ENCODE data around the gene NRG3.
A peak's percentile ranks its signal among the peaks of the same experiment; 100 is the strongest.

The NRG3 gene

GRCh38 chr10:82092111-82092510 is 217.1 kb downstream of the NRG3 start:
- DNase-seq: no peak

GRCh38 chr10:82124713-82125112 is 249.7 kb downstream of the NRG3 start:
- no peak for DNase-seq

- DNase-seq: no peak
Measured at GRCh38 chr10:82128527-82128926, 253.5 kb downstream of the NRG3 start.

GRCh38 chr10:82136103-82136502 is 261.1 kb downstream of the NRG3 start:
- DNase-seq: no peak

GRCh38 chr10:82144153-82144552 is 269.2 kb downstream of the NRG3 start:
- no peak for DNase-seq

- no peak for DNase-seq
Measured at GRCh38 chr10:82148764-82149163, 273.8 kb downstream of the NRG3 start.

GRCh38 chr10:82149674-82150073 is 274.7 kb downstream of the NRG3 start:
- no peak for DNase-seq

- DNase-seq: no peak
Measured at GRCh38 chr10:82150123-82150900, 275.3 kb downstream of the NRG3 start.

GRCh38 chr10:82160307-82160706 is 285.3 kb downstream of the NRG3 start:
- DNase-seq: no peak

- no peak for DNase-seq
Measured at GRCh38 chr10:82161264-82161663, 286.3 kb downstream of the NRG3 start.

GRCh38 chr10:82162549-82163195 is 287.7 kb downstream of the NRG3 start:
- DNase-seq: no peak

GRCh38 chr10:82171899-82172298 is 296.9 kb downstream of the NRG3 start:
- DNase-seq: no peak

GRCh38 chr10:82176587-82176986 is 301.6 kb downstream of the NRG3 start:
- DNase-seq: no peak

GRCh38 chr10:82190432-82191260 is 315.7 kb downstream of the NRG3 start:
- DNase-seq: no peak

GRCh38 chr10:82191653-82192052 is 316.7 kb downstream of the NRG3 start:
- no peak for DNase-seq

- DNase-seq: no peak
Measured at GRCh38 chr10:82192665-82193064, 317.7 kb downstream of the NRG3 start.

- no peak for DNase-seq
Measured at GRCh38 chr10:82194419-82194818, 319.4 kb downstream of the NRG3 start.

GRCh38 chr10:82206831-82207230 is 331.8 kb downstream of the NRG3 start:
- DNase-seq: no peak

GRCh38 chr10:82208726-82209125 is 333.7 kb downstream of the NRG3 start:
- DNase-seq: no peak

- no peak for DNase-seq
Measured at GRCh38 chr10:82210331-82210730, 335.3 kb downstream of the NRG3 start.

GRCh38 chr10:82211346-82211745 is 336.4 kb downstream of the NRG3 start:
- DNase-seq: no peak

GRCh38 chr10:82212753-82213152 is 337.8 kb downstream of the NRG3 start:
- DNase-seq: peak; percentile 8

GRCh38 chr10:82213784-82214183 is 338.8 kb downstream of the NRG3 start:
- no peak for DNase-seq

Measured in fibroblast of skin of abdomen (primary cell).